CD4-positive, alpha-beta T cell (primary cell): ENCODE measurements around the gene ITGA5. TPM values are rescaled to one million over a fixed set of nuclear protein-coding genes. Genes with fewer than 3 reads are reported as not detected.

Source experiments
- ATAC-seq: fragments of 200-7000 bp; cut with Tn5 transposase; one replicate; pipeline ENCODE4 v1.10.0; 2022; ENCODE audit warnings: mild to moderate bottlenecking; ENCODE audit not compliant: poor library complexity
- CTCF ChIA-PET: fragments of 350-600 bp; sonication (Branson Sonifier 250); formaldehyde crosslinking; loops from one replicate; lab custom pipeline; 2021; ENCODE audit warnings: antibody characterized with exemption, inconsistent platforms; lab: Charles Lee
- POLR2A ChIA-PET: fragments of 350-600 bp; sonication (Branson Sonifier 250); formaldehyde crosslinking; loops from one replicate; lab custom pipeline; 2021; ENCODE audit warnings: antibody characterized with exemption, inconsistent platforms; lab: Charles Lee
- DNase-seq, 14 experiments: peaks; one replicate each; pipeline ENCODE4 v3.0.0-alpha.2; 2013 to 2020; ENCODE audit warnings: mixed read lengths in 2 of 14
- H3K27ac ChIP-seq, 2 donors: one replicate each; pipeline versions ENCODE4 v1.5.1 to v1.7.0; 2013; ENCODE audit warnings: low read length in 2 of 2, low read depth in 1 of 2, mild to moderate bottlenecking in 1 of 2
- H3K27me3 ChIP-seq, 2 experiments: 1 replicate in 1 of 2; 2 replicates in 1 of 2; pipeline versions ENCODE4 v1.6.1 to v1.7.0; 2013; ENCODE audit warnings: low read length in 2 of 2, control low read depth in 1 of 2, mild to moderate bottlenecking in 1 of 2, moderate library complexity in 1 of 2; ENCODE audit not compliant: insufficient read depth in 2 of 2, control insufficient read depth in 1 of 2
- H3K36me3 ChIP-seq: one replicate; pipeline ENCODE4 v1.6.1; 2013; ENCODE audit warnings: low read length, control low read depth; ENCODE audit not compliant: insufficient read depth
- H3K4me1 ChIP-seq: one replicate; pipeline ENCODE4 v1.6.1; 2013; ENCODE audit warnings: low read length, control low read depth; ENCODE audit not compliant: insufficient read depth
- H3K4me3 ChIP-seq: one replicate; pipeline ENCODE4 v1.5.1; 2013; ENCODE audit warnings: mild to moderate bottlenecking, low read length, moderate library complexity
- H3K9me3 ChIP-seq, 2 experiments: 1 replicate in 1 of 2; 2 replicates in 1 of 2; pipeline versions ENCODE4 v1.6.1 to v1.7.0; 2013; ENCODE audit warnings: low read length in 2 of 2, mild to moderate bottlenecking in 2 of 2, control low read depth in 1 of 2, moderate library complexity in 1 of 2; ENCODE audit not compliant: control insufficient read depth in 1 of 2, insufficient read depth in 1 of 2
- H3K27ac Mint-ChIP-seq: one replicate; pipeline ENCODE4 v1.8.0; 2020; ENCODE audit warnings: mixed read lengths
- H3K27me3 Mint-ChIP-seq: one replicate; pipeline ENCODE4 v1.8.0; 2021; ENCODE audit warnings: mixed read lengths
- H3K36me3 Mint-ChIP-seq: one replicate; pipeline ENCODE4 v1.8.0; 2021; ENCODE audit warnings: low read depth, mixed read lengths
- H3K4me1 Mint-ChIP-seq: one replicate; pipeline ENCODE4 v1.8.0; 2021; ENCODE audit warnings: low read depth, mixed read lengths
- H3K4me3 Mint-ChIP-seq: one replicate; pipeline ENCODE4 v1.8.0; 2020; ENCODE audit warnings: mild to moderate bottlenecking, mixed read lengths
- H3K9me3 Mint-ChIP-seq: one replicate; pipeline ENCODE4 v1.8.0; 2020; ENCODE audit warnings: mixed read lengths
- CTCF ChIP-seq: fragments of 200-600 bp; IDR thresholded peaks from one replicate; pipeline ENCODE4 v1.8.0; 2022; ENCODE audit warnings: antibody characterized with exemption, mild to moderate bottlenecking
- intact Hi-C, 2 experiments: fragments of 100-400 bp; cut with DNase I in 1 of 2; cut with micrococcal nuclease in 1 of 2; formaldehyde crosslinking; loops; one replicate each; pipeline versions ENCODE4 v1.15.1 to v1.9.0; 2023 to 2025; cut with DNase I, micrococcal nuclease
- total RNA-seq, 174 experiments: library from RNA in 2 of 174; stranded (reverse) in 2 of 174; gene quantifications; one replicate each; pipeline ENCODE4 v1.2.3 and lab custom pipeline; 2021 to 2026

ITGA5 gene
- total RNA-seq, 2 experiments from 2014 or later = 143 to 159 TPM

GRCh38 chr12:54398218-54398617, 20.8 kb downstream of the ITGA5 start:
- Mint-ChIP-seq H3K4me3 (no peak overlapping the region), H3K4me1 (peaks cover 21% of the 10 kb centered on the region), H3K27me3 (no peaks in the 10 kb centered on the region), H3K36me3 (peaks cover 94% of the 10 kb centered on the region), H3K9me3 (no peaks in the 10 kb centered on the region), H3K27ac (no peak overlapping the region)
- no peak for DNase-seq
- peaks cover 19% of the 10 kb centered on the region for H3K4me1 ChIP-seq
- H3K27me3 ChIP-seq = no peaks in the 10 kb centered on the region
- H3K4me3 ChIP-seq = no peak overlapping the region
- TF ChIP-seq CTCF = no peak
- no peaks in the 10 kb centered on the region for H3K9me3 ChIP-seq
- no peak overlapping the region for H3K27ac ChIP-seq
- peaks cover 92% of the 10 kb centered on the region for H3K36me3 ChIP-seq
- POLR2A ChIA-PET = interaction anchor here (2.1 to 4.9 kb wide), 4 partner anchors 14 to 118 kb away, joined by 10 to 61 read pairs (median 48); partner anchors contain the start of genes CBX5, HNRNPA1 and ITGA5
- CTCF ChIA-PET = interaction anchor here (1.1 to 8.6 kb wide), 6 partner anchors 8 to 99 kb away, joined by 3 to 153 read pairs (median 10); partner anchors contain the start of genes ITGA5 and NCKAP1L
- no peak for ATAC-seq
- intact Hi-C loops = loop anchor here in 1 of 2 experiments (2.0 kb wide), 1 partner anchor 15 kb away; no protein-coding TSS in a partner anchor

GRCh38 chr12:54397157-54397556, 21.9 kb downstream of the ITGA5 start:
- no peak for TF ChIP-seq CTCF
- ATAC-seq (no peak), DNase-seq (no peak)
- Histone ChIP-seq H3K9me3 (no peaks in the 10 kb centered on the region), H3K27ac (no peak overlapping the region), H3K27me3 (no peaks in the 10 kb centered on the region), H3K4me3 (no peak overlapping the region), H3K36me3 (peaks cover 85% of the 10 kb centered on the region), H3K4me1 (peaks cover 26% of the 10 kb centered on the region)
- Mint-ChIP-seq H3K4me3 (no peak overlapping the region), H3K27ac (no peak overlapping the region), H3K27me3 (no peaks in the 10 kb centered on the region), H3K4me1 (peaks cover 27% of the 10 kb centered on the region), H3K9me3 (no peaks in the 10 kb centered on the region), H3K36me3 (peaks cover 84% of the 10 kb centered on the region)
- intact Hi-C loops = no loop called here
- CTCF ChIA-PET = interaction anchor here (1.4 to 4.1 kb wide), 2 partner anchors 17 to 42 kb away, joined by 4 to 153 read pairs; no protein-coding TSS in a partner anchor
- POLR2A ChIA-PET = interaction anchor here (2.3 to 3.9 kb wide), 2 partner anchors 16 to 41 kb away, joined by 9 to 61 read pairs; no protein-coding TSS in a partner anchor

- Histone ChIP-seq H3K9me3 (no peaks in the 10 kb centered on the region), H3K27me3 (no peaks in the 10 kb centered on the region), H3K36me3 (peaks cover 69% of the 10 kb centered on the region), H3K27ac (no peak overlapping the region), H3K4me1 (peaks cover 41% of the 10 kb centered on the region), H3K4me3 (no peak overlapping the region)
- H3K27ac Mint-ChIP-seq = no peak overlapping the region
- no peaks in the 10 kb centered on the region for H3K9me3 Mint-ChIP-seq
- no peak overlapping the region for H3K4me3 Mint-ChIP-seq
- ChIA-PET POLR2A (interaction anchor here (2.3 kb wide), 1 partner anchor 17 kb away, joined by 9 read pairs; no protein-coding TSS in a partner anchor), CTCF (interaction anchor here (1.3 kb wide), 1 partner anchor 44 kb away, joined by 4 read pairs; no protein-coding TSS in a partner anchor)
- intact Hi-C loops = no loop called here
- H3K36me3 Mint-ChIP-seq = peaks cover 72% of the 10 kb centered on the region
- peaks cover 41% of the 10 kb centered on the region for H3K4me1 Mint-ChIP-seq
- no peak for ATAC-seq
- DNase-seq = no peak
- H3K27me3 Mint-ChIP-seq = no peaks in the 10 kb centered on the region
- no peak for TF ChIP-seq CTCF
These were observed 23.5 kb downstream of the ITGA5 start for GRCh38 chr12:54395545-54395944.
